Right lobe of liver (tissue), 6 donors: ENCODE results near the gene PTPRT. TPM values are rescaled to one million over a fixed set of nuclear protein-coding genes. Genes with fewer than 3 reads are reported as not detected.

Source experiments
- ATAC-seq, 4 donors: fragments of 200-7000 bp; cut with Tn5 transposase; one replicate each; pipeline ENCODE4 v1.9.1; 2020; ENCODE audit warnings: mild to moderate bottlenecking in 4 of 4, moderate library complexity in 4 of 4
- DNase-seq, 3 donors: peaks; one replicate each; pipeline ENCODE4 v3.0.0-alpha.2; 2020
- H3K27ac ChIP-seq, 3 donors: fragments of 200-600 bp; one replicate each; pipeline ENCODE4 v1.8.0; 2022
- H3K27me3 ChIP-seq, 2 donors: fragments of 200-600 bp; one replicate each; pipeline ENCODE4 v1.8.0; 2022
- H3K36me3 ChIP-seq, 4 donors: fragments of 200-600 bp; sonication (generic) in 1 of 4; one replicate each; pipeline versions ENCODE4 v1.5.1 to v1.8.0; 2017 to 2022; ENCODE audit warnings: control low read depth in 1 of 4
- H3K4me1 ChIP-seq, 4 donors: fragments of 200-600 bp; sonication (generic) in 1 of 4; one replicate each; pipeline versions ENCODE4 v1.5.1 to v1.8.0; 2017 to 2022; ENCODE audit warnings: control low read depth in 1 of 4
- H3K4me3 ChIP-seq, 3 donors: fragments of 200-600 bp; one replicate each; pipeline ENCODE4 v1.8.0; 2022
- H3K9me3 ChIP-seq, 4 donors: fragments of 200-600 bp; sonication (generic) in 1 of 4; one replicate each; pipeline versions ENCODE4 v1.5.1 to v1.8.0; 2017 to 2022; ENCODE audit warnings: control low read depth in 1 of 4
- CTCF ChIP-seq, 4 donors: fragments of 200-600 bp in 3 of 4; fragments of 450-650 bp in 1 of 4; IDR thresholded peaks; one replicate each; pipeline versions ENCODE4 v1.5.1 to v1.8.0; 2016 to 2022; ENCODE audit warnings: antibody characterized with exemption in 4 of 4, mild to moderate bottlenecking in 2 of 4
- POLR2A ChIP-seq: fragments of 450-650 bp; IDR thresholded peaks from one replicate; pipeline ENCODE4 v1.6.1; 2017; ENCODE audit warnings: antibody characterized with exemption, mild to moderate bottlenecking
- WGBS: methylation state at CpG from one replicate; pipeline ENCODE4 v1.1.6; 2018; ENCODE audit warnings: low coverage, low lambda C conversion rate; ENCODE audit not compliant: insufficient coverage; ENCODE audit errors: missing lambda C conversion rate; 5-methylcytosine and 5-hydroxymethylcytosine counted together
- intact Hi-C, 2 donors: fragments of 100-400 bp; cut with DNase I; formaldehyde crosslinking; loops; one replicate each; pipeline versions ENCODE4 v1.11.2 to v1.14.1; 2022
- total RNA-seq, 6 experiments: library from RNA; depleted of rRNA in 2 of 6; stranded (reverse); fragments of >200 nt in 2 of 6; fragmentation: NEBNext Ultra II Directional in 3 of 6; extraction: Animal tissue kit (Norgen Biotek cat#: 25700) in 3 of 6; gene quantifications; one replicate each; pipeline versions ENCODE4 v1.1.0 to v1.2.4, GENCODE V29; 2016 to 2023
- donor health status: DM: no; HTN: yes; CAD: no.
- donor health status: DM: no; HTN: no; CAD: no.
- donor health status: DM: no; HTN: no; CAD: no.
- donor health status: DM: no; HTN: yes; CAD: no.
- donor health status: DM: no; HTN: yes; CAD: no.

Gene PTPRT
- total RNA-seq, 6 experiments from 2014 or later: 0.18 to 1.0 (median 0.51) TPM

GRCh38 chr20:42532831-42533230 lies 656.9 kb downstream of the PTPRT start:
- 56% methylated on average over 5 of the region's 9 CpGs for WGBS
- H3K27me3 ChIP-seq: no peaks in the 10 kb centered on the region
- no peak for ATAC-seq
- no peak for TF ChIP-seq POLR2A
- TF ChIP-seq CTCF (IDR thresholded peaks at IDR 0.05): no peak
- H3K36me3 ChIP-seq: no peaks in the 10 kb centered on the region
- H3K4me1 ChIP-seq: no peaks in the 10 kb centered on the region
- no peak overlapping the region for H3K4me3 ChIP-seq
- intact Hi-C loops: no loop called here
- no peak for DNase-seq
- H3K9me3 ChIP-seq: no peaks in the 10 kb centered on the region
- H3K27ac ChIP-seq: no peak overlapping the region

GRCh38 chr20:42531508-42531961 lies 658.2 kb downstream of the PTPRT start:
- DNase-seq: no peak

GRCh38 chr20:42530855-42531448 lies 658.8 kb downstream of the PTPRT start:
- intact Hi-C loops: no loop called here
- H3K9me3 ChIP-seq: no peaks in the 10 kb centered on the region
- no peak for DNase-seq
- TF ChIP-seq CTCF (IDR thresholded peaks at IDR 0.05) (peak; percentile 61 to 77 (median 72)), POLR2A (no peak)
- no peaks in the 10 kb centered on the region for H3K27me3 ChIP-seq
- no peak overlapping the region for H3K27ac ChIP-seq
- ATAC-seq: peak; percentile 38 to 58 (median 46)
- no peaks in the 10 kb centered on the region for H3K36me3 ChIP-seq
- H3K4me3 ChIP-seq: no peak overlapping the region
- H3K4me1 ChIP-seq: no peaks in the 10 kb centered on the region
- 0% methylated on average over 3 of the region's 4 CpGs for WGBS

More at GRCh38 chr20:42531508-42531961, 658.2 kb downstream of the PTPRT start:
- Histone ChIP-seq H3K27me3 (no peaks in the 10 kb centered on the region), H3K36me3 (no peaks in the 10 kb centered on the region), H3K4me1 (no peaks in the 10 kb centered on the region), H3K27ac (no peak overlapping the region), H3K9me3 (no peaks in the 10 kb centered on the region), H3K4me3 (no peak overlapping the region)
- peak in 1 of 4 donors; percentile 23 for ATAC-seq
- TF ChIP-seq POLR2A (no peak), CTCF (IDR thresholded peaks at IDR 0.05) (no peak)
- WGBS: 56% methylated on average over 7 of the region's 7 CpGs
- intact Hi-C loops: no loop called here

GRCh38 chr20:42530191-42530590 lies 659.5 kb downstream of the PTPRT start:
- intact Hi-C loops: no loop called here
- 65% methylated on average over 3 of the region's 4 CpGs for WGBS
- ATAC-seq: no peak
- Histone ChIP-seq H3K4me3 (no peak overlapping the region), H3K9me3 (no peaks in the 10 kb centered on the region), H3K4me1 (no peaks in the 10 kb centered on the region), H3K36me3 (no peaks in the 10 kb centered on the region), H3K27me3 (no peaks in the 10 kb centered on the region), H3K27ac (no peak overlapping the region)
- TF ChIP-seq POLR2A: no peak
- no peak for TF ChIP-seq CTCF (IDR thresholded peaks at IDR 0.05)
- no peak for DNase-seq
